HG02885 (cell line): ENCODE data around the gene CHFR.
"Not testable (repeated sequence)": the region's sequence is repeated elsewhere in the genome, so short reads cannot be mapped to it uniquely, and the experiment has no call there.

ENCODE experiments used
- ATAC-seq: cut with Tn5 transposase; IDR thresholded peaks from one replicate; pipeline ENCODE4 v1.9.1; 2021; ENCODE audit warnings: mild to moderate bottlenecking; ENCODE audit not compliant: unreplicated experiment, poor library complexity

CHFR gene

DNA sequence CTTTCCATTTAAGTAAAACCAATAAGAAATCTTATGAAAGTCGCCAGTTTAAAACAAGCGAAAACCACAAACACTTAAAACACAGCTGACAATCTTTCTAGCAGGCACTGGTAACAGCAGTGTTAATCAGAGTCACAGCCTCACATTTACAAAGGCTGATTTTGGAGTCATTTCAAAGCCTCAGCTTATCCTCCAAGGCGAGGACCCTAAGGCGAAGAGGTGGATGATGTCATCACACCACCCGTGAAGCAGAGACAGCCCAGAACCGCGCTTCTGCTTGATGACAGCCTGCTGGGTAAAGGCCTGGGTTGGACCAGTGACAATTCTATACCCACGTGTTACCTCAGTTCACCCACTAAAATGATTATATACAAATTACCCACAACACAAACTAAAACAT, 68.8 kb downstream of the CHFR start:
- no peak for ATAC-seq

DNA sequence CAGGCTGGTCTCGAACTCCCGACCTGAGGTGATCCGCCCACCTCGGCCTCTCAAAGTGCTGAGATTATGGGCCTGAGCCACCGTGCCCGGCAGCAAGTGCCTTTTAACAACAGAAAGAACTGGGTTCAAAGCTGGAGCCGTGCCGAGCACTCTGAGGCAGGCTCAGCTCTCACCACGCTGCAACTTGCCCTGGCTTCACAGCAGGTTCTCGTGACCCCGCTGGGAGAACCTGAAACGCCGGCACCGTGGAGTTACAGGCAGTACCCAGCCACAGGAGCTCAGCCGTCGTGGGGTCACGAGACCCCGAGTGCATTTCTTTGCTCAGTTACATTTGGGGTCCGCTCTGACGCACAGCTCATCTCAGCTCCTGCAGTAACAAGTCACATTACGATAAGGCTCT, 73.2 kb downstream of the CHFR start:
- ATAC-seq = no peak

DNA sequence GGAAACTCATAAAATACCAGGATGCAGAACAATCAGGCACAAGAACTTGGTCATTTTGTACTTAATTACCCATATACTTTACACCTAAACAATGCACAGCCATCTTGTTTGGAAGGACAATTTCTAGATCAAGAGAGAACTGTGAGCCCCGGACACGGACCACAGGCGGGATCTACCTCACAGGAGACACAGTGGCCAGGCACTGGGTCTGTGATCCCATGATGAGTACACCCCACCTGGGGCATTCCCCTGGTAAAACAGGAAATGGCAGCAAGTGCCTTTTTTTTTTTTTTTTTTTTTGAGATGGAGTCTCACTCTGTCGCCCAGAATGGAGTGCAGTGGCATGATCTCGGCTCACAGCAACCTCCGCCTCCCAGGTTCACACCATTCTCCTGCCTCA, 74.0 kb downstream of the CHFR start:
- no peak for ATAC-seq

DNA sequence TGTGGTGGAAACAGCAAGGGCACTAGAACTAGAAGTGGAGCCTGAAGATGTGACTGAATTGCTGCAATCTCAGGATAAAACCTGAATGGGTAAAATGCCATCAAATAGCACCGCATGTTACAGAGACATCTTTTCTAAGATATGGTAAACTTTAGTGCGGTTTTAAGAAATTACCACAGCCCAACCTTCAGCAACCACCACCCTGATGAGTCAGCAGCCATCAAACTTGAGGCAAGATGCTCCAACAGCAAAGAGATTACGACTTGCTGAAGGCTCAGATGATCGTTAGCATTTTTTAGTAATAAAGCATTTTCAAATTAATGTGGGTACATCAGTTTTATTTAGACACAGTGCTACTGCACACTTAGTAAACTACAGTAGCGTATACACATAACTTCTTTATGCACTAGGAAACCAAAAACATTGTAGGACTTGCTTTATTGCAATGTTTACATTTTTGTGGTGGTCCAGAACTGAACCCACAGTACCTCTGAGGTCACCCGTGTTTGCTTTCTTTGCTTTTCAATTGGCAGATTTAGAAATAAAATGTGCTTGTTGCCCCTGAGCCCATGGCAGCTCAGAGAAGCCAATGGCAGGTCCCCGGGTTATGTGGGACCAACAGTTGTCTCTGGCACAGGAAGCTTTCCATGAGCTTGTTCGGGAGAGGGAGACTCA, 74.6 kb downstream of the CHFR start:
- ATAC-seq = no peak

DNA sequence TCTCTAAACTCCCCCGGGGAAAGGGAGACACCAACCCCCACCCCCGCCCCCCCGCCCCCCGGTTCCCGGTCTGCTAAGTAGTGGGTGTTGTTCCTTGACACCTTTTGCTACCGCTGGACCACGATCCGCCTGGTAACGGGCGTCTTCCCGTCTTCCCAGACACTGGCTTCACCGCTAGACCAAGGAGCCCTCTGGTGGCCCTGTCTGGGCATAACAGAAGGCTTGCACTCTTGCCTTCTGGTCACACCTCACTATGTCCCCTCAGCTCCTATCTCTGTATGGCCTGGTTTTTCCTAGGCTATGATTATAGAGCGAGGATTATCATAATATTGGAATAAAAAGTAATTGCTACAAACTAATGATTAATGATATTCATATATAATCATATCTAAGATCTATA, 78.0 kb downstream of the CHFR start:
- ATAC-seq = not testable (repeated sequence)

DNA sequence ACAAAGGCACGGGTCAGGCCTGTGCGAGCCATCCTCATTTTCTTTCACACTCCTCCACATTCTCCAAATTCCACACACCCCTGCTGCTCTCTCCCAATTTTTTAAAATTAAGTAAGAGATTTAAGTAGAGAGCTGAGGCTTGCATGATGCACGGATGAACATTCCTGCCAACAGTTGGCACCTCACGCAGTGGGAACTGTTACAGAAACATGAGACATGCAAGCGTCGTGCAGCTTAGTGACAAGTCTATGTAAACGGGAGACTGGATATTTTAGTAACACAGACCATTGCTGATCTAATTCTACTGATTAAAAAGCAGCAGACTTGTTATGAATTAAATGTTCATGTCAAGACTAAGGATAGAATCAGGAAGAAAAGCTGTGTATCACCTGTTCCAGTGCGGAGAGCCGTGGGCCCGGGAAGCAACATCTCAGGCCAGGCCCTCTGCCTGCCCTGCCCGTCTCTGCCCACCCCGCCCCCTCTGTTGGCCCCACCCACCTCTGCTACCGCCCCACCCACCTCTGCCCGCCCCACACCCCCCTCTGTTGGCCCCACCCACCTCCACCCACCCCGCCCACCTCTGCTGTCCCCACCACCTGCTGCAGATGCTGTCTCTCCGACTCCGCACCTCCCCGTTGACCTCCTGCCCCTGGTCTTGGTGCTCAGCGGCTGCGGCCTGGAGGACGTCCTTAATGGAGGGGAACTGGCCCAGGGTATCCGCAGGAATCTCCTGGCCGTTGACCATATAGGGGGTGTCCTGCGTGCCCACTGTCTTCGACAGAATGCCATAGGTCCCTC, 79.9 kb downstream of the CHFR start:
- ATAC-seq = no peak

DNA sequence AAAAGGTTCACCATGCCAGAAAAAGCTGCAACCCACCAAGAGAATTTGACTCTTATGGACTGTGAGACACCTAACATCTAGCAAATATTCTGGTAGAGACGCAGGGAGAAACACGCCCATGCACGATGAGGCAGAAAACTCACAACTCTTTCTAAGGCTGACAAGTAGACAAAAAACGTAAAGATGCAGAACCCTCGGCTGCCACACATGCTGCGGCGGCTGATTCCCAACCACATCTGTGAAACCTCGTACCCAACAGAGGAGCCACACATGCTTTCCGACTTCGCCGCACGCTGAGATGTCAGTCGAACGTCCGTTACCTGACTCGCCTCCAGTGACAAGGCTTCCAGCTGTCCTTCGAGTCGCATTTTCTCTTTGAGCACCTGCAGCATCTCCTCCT, 80.5 kb downstream of the CHFR start:
- ATAC-seq = no peak

DNA sequence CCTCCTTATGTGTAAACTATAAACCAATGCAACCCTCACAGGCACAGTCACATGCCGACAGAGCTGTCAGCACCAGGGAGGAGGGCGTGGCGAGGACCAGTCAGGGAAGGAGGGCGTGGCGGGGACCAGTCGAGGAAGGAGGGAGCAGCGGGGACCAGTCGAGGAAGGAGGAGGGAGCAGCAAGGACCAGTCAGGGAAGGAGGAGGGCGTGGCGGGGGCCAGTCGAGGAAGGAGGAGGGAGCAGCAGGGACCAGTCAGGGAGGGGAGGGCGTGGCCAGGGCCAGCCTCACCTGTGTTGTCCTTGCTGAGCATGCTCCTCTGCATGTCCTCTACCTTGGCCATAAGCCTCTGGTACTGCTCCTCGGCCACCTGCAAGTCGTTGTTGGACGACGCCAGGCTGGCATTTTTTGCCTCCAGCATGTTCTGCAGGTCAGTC, 83.0 kb downstream of the CHFR start:
- ATAC-seq = no peak

DNA sequence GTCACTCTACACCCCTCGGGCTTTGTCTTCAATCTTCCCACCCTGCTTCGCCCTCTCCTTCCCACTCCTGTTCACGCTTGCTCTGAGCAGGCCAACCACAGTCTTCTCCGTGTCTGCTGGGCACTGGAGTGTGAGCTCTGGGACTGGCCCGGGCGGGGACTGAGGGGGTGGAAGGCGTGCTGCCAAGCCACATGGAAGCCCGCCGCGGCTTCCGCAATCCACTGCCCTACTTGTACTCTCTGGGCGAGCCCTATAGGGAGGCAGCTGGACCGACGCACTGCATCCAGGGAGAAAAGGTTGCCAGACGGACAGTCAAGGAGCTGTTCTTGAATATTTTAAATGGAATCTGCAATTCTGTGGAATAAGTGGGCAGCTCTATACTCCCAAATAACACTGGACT, 83.5 kb downstream of the CHFR start:
- ATAC-seq = no peak

DNA sequence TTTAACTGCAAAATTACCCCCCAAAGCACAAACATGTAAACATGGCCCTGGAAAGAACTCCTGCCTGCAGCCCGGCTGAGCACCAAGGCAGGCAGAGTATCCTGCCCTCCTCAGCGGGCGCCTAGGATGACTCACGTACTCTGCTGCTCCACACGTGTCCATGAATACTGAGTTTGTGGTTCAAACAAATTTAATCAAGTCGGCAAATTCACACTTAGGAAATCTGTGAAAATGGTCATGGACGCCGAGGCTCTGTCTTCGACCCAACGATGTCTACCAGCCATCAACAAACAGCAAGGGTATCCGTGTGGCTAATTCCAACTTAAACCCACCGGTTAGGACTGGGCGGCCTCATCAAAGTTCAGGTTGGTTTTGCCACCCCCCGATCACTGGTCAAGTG, 84.3 kb downstream of the CHFR start:
- ATAC-seq = no peak

DNA sequence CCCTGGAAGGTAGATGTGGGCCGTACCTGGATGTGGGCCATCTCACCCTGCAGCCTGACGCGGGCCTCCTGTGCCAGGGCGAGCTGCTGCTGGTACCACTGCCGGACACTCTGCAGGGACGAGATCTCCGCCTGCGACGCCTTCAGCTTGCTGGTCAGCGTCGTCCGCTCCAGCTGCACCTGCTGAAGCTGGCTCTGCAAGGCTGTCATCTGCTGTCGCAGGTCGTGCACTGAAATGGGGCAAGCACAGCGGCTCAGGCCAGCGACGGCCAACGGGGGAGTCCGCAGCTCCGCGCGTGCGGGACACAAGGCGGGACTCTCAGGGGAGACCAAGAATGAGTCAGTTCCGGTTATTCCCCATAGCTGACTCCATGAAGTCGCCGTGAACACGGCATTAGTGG, 85.7 kb downstream of the CHFR start:
- no peak for ATAC-seq

DNA sequence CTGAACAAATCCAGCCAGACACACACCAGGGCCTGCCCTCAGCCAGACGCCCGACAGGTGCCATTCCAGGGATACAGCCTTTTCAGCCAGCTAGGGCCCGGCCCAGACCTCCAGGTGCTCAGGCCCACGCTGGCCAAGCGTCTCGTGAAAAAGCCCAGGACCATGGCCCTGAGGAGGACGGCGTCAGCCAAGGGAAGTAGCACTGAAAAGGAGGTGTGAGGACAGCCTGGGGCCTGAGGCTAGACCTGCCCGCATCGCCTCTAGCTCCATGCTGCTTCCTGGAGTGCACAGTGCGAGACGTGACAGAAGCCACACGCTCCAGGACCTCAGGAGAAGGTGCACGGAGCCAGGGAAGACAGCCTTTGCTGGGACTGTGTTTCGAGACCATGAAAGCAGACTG, 88.6 kb downstream of the CHFR start:
- ATAC-seq = no peak

DNA sequence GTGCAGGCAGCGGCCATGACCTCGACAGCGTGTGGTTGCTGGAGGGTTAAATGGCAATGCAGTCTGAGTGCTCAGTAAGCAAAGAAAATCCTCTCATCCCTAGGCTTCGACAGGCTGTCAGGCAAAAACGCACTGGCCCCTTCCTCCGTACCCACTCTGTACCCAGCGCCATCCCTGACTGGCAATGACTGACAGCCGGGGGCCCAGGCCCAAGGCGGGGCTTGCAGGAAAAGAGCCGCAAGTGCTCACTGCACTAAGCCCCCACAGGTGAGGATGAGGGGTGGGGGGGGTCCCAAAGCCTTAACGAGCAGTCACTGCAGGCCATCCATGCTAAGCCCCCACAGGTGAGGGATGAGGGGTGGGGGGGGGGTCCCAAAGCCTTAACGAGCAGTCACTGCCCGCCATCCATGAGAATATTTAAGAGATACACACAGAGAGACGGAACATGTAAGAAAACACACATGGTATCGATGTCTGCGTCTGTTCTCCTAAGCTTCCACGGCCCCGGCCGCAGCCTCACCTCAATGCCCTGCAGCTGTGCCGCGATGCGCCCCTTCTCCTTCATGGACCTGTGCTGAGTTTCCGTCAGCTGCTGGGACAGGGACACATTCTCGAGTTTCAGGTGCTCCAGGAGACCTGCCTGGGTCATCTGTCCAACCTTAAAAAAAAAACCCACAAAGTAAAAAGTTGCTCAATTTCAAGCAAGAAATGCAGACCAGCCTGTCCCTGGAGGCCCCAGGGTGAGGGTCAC, 89.4 kb downstream of the CHFR start:
- no peak for ATAC-seq

DNA sequence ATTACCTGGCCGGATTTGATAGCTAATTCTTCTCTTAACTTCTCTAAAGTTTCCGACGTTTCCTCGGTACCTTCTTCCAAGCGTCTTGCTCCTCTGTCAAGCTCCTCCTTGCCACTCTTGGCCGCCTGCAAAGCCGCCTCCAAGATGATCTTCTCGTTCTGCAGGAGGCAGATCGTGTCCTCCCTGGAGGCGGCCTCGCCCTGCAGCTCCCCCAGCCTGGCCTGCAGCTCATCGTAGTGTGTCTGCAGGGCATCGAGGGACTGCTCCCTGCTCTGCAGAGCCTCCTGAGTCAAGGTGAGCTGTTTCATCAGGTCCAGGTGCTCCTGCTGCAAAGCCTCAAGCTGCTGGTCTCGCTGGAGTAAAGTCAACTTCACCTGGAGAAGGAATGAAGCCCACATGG, 91.6 kb downstream of the CHFR start:
- no peak for ATAC-seq

DNA sequence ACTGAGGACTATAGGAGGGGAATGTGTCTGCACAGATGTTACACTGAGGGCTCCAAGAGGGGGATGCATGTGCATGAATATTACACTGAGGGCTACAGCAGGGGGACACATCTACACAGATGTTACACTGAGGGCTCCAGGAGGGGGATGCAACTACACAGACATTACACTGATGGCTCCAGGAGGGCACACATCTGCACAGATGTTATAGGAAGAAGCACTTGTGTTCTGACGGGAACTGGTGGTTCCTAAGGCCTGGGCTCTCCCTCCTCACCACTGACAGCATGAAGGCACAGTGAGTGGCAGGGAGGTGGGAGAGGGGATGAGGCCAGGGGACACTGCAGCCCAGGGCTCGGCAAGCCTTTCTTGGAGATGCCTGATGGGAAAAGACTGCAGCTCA, 95.5 kb downstream of the CHFR start:
- not testable (repeated sequence) for ATAC-seq

DNA sequence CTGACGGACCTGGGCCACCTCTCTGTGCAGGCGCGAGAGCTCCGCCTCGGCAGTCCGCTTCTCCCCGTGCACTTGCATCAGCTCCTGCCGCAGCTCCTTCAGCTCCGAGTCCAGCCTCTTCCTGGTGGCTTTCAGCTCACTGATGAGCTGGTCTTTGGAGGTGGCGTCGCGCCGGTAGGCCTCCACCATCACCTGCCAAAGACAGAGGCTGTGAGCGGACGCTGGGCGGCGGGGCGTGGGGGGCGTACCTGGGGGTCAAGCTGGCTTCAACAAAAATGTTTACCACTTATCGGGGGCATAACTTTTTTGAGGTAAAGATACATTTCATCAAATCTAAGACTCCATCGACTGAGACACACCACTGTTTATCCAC, 98.3 kb downstream of the CHFR start:
- ATAC-seq = no peak

DNA sequence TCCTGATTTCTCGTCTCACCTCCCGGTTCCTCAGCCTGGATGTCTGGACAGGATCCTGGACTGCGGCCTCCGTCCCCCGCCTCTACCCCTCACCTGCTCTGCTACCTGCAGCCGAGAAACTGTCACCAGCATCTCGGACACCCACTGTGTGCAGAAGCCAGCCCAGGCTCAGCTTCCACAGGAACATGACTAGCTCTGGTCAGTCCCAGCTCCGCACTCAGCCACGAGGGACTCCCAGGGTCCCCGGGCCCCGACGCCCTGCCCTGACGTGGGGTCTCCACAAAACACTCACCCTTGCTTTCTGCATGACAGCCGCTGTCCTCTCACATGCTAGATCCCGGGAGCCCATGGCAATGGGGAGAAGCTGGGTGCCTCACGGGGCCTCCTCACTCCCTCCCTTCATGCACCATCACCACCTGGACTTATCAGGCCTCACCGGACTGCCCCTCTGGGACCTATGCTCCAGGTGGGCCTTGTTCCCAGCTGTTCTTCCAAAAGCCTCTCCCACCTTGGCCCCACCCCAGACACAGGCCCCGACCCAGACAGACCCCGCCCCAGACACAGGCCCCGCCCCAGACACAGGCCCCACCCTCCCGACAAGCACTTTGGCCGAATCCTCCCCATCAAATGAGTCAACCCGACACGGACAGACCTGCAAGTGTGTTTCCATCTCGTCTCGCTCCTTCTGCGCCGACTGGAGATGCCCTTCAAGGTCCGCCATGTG, 98.9 kb downstream of the CHFR start:
- no peak for ATAC-seq

DNA sequence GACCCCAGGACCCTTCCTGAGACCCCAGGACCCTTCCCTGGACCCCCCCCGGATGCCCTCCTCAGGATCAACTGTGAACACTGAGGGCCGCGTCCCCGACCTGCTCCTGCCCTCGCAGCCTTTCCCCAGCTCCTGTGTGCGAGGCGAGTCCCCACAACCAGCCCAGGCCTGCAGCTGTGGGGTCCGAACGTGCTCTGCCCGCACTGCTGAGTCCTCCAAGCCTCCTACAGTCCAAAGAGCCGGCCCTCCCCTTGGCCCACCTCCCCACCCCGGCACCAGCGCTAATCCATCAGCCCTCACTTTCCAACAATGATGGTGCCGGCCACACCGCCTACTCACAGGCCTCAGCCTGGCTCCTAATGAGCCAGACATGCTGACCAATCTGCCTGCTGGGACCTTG, 99.5 kb downstream of the CHFR start:
- no peak for ATAC-seq

DNA sequence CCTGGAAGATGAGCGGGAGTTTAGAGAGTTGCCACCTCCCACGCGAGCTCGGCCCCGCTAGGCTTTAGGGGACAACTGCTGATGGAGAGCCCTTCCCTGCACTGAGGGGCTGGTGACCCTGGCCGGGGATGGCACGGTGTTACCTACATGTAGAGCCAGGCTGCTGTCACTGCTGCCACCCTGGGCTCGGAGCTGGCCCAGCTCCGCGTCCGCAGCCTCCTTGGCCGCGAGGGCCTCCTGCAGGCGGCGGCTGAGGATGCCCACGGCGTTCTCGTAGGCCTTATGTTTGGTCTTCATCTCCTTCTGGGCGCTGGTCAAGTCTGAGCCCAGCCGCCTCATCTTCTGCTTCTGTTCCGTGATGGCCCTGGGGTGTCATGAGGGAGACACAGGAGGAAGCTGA, 101.2 kb downstream of the CHFR start:
- no peak for ATAC-seq

DNA sequence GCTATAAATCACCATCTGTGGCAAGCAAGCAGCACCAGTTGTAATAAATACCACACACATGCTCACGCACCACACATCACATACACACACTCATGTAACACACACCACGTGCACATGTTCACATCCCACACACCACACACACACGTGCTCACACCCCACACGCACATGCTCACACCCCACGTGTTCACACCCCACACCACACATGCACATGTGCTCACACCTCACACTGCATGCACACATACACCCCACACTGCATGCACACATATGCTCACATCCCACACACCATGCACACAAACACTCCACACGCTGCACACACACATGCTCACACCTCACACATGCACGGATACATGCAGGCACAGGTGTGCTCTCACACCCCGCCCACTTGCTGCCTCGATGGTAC, 102.8 kb downstream of the CHFR start:
- ATAC-seq = no peak
